GM18508 (cell line): ENCODE results near the gene CAMK2B.
"Not testable (repeated sequence)": the region's sequence is repeated elsewhere in the genome, so short reads cannot be mapped to it uniquely, and the experiment has no call there.

Experiments used
- ATAC-seq: cut with Tn5 transposase; IDR thresholded peaks from one replicate; pipeline ENCODE4 v1.9.1; 2021; ENCODE audit warnings: moderate number of reproducible peaks; ENCODE audit not compliant: insufficient read depth, unreplicated experiment

The CAMK2B gene

GRCh38 chr7:44183386-44183785 is 142.0 kb downstream of the CAMK2B start:
- no peak for ATAC-seq

- no peak for ATAC-seq
Measured at GRCh38 chr7:44182827-44183226, 142.6 kb downstream of the CAMK2B start.

- no peak for ATAC-seq
Measured at GRCh38 chr7:44180631-44181030, 144.8 kb downstream of the CAMK2B start.

- ATAC-seq = no peak
Measured at GRCh38 chr7:44177570-44178131, 147.7 kb downstream of the CAMK2B start.

GRCh38 chr7:44176486-44176885 is 148.9 kb downstream of the CAMK2B start:
- ATAC-seq = no peak

- no peak for ATAC-seq
Measured at GRCh38 chr7:44175730-44176129, 149.7 kb downstream of the CAMK2B start.

- not testable (repeated sequence) for ATAC-seq
Measured at GRCh38 chr7:44174694-44174948, 150.8 kb downstream of the CAMK2B start.

GRCh38 chr7:44173911-44174693 is 151.3 kb downstream of the CAMK2B start:
- no peak for ATAC-seq

GRCh38 chr7:44172803-44173424 is 152.5 kb downstream of the CAMK2B start:
- ATAC-seq = no peak

- no peak for ATAC-seq
Measured at GRCh38 chr7:44172352-44172751, 153.0 kb downstream of the CAMK2B start.

GRCh38 chr7:44171901-44172300 is 153.5 kb downstream of the CAMK2B start:
- ATAC-seq = not testable (repeated sequence)

- no peak for ATAC-seq
Measured at GRCh38 chr7:44167920-44168319, 157.5 kb downstream of the CAMK2B start.
